ENCODE data around the gene LMNA.

The LMNA gene

GRCh38 chr1:156075775-156076204, 38.7 kb upstream of the LMNA start:
- no peak for DNase-seq (ENCODE audit: low read depth in 1 of 2, low spot score in 1 of 2)
- in situ Hi-C loops (cut with HindIII; ENCODE audit: low pct_unique_long_range_greater_than_20kb, low sequenced_read_pairs): no loop called here

GRCh38 chr1:156076609-156077429, 37.7 kb upstream of the LMNA start:
- no peak for DNase-seq (ENCODE audit: low read depth in 1 of 2, low spot score in 1 of 2)
- TF ChIP-seq JUND (IDR thresholded peaks at IDR 0.05; ENCODE audit: low read depth): no peak
- in situ Hi-C loops (cut with HindIII; ENCODE audit: low pct_unique_long_range_greater_than_20kb, low sequenced_read_pairs): no loop called here

More at GRCh38 chr1:156075775-156076204, 38.7 kb upstream of the LMNA start:
- no peak for TF ChIP-seq JUND (IDR thresholded peaks at IDR 0.05; ENCODE audit: low read depth)

- no peak for TF ChIP-seq JUND (IDR thresholded peaks at IDR 0.05; ENCODE audit: low read depth)
- DNase-seq (ENCODE audit: low read depth in 1 of 2, low spot score in 1 of 2): no peak
- in situ Hi-C loops (cut with HindIII; ENCODE audit: low pct_unique_long_range_greater_than_20kb, low sequenced_read_pairs): no loop called here
These were observed 37.1 kb upstream of the LMNA start for GRCh38 chr1:156077430-156077760.

GRCh38 chr1:156078728-156079127, 35.8 kb upstream of the LMNA start:
- in situ Hi-C loops (cut with HindIII; ENCODE audit: low pct_unique_long_range_greater_than_20kb, low sequenced_read_pairs): no loop called here
- no peak for TF ChIP-seq JUND (IDR thresholded peaks at IDR 0.05; ENCODE audit: low read depth)
- DNase-seq (ENCODE audit: low read depth in 1 of 2, low spot score in 1 of 2): no peak

GRCh38 chr1:156079762-156080161, 34.7 kb upstream of the LMNA start:
- in situ Hi-C loops (cut with HindIII; ENCODE audit: low pct_unique_long_range_greater_than_20kb, low sequenced_read_pairs): no loop called here
- no peak for TF ChIP-seq JUND (IDR thresholded peaks at IDR 0.05; ENCODE audit: low read depth)
- no peak for DNase-seq (ENCODE audit: low read depth in 1 of 2, low spot score in 1 of 2)

- in situ Hi-C loops (cut with HindIII; ENCODE audit: low pct_unique_long_range_greater_than_20kb, low sequenced_read_pairs): no loop called here
- TF ChIP-seq JUND (IDR thresholded peaks at IDR 0.05; ENCODE audit: low read depth): no peak
- no peak for DNase-seq (ENCODE audit: low read depth in 1 of 2, low spot score in 1 of 2)
These were observed 34.2 kb upstream of the LMNA start for GRCh38 chr1:156080241-156080862.

- in situ Hi-C loops (cut with HindIII; ENCODE audit: low pct_unique_long_range_greater_than_20kb, low sequenced_read_pairs): no loop called here
- no peak for TF ChIP-seq JUND (IDR thresholded peaks at IDR 0.05; ENCODE audit: low read depth)
- DNase-seq (ENCODE audit: low read depth in 1 of 2, low spot score in 1 of 2): no peak
These were observed 33.7 kb upstream of the LMNA start for GRCh38 chr1:156080863-156081179.

- TF ChIP-seq JUND (IDR thresholded peaks at IDR 0.05; ENCODE audit: low read depth): no peak
- DNase-seq (ENCODE audit: low read depth in 1 of 2, low spot score in 1 of 2): no peak
- in situ Hi-C loops (cut with HindIII; ENCODE audit: low pct_unique_long_range_greater_than_20kb, low sequenced_read_pairs): no loop called here
These were observed 33.2 kb upstream of the LMNA start for GRCh38 chr1:156081180-156081916.

- no peak for TF ChIP-seq JUND (IDR thresholded peaks at IDR 0.05; ENCODE audit: low read depth)
- DNase-seq (ENCODE audit: low read depth in 1 of 2, low spot score in 1 of 2): peak in 1 of 2 experiments; percentile 69
- in situ Hi-C loops (cut with HindIII; ENCODE audit: low pct_unique_long_range_greater_than_20kb, low sequenced_read_pairs): no loop called here
These were observed 32.6 kb upstream of the LMNA start for GRCh38 chr1:156081917-156082308.

GRCh38 chr1:156082309-156083091, 32.0 kb upstream of the LMNA start, which contains the start of gene MEX3A:
Gene MEX3A (minus strand): TSS chr1:156082465. CDS start chr1:156081998, 467 bp downstream.
- in situ Hi-C loops (cut with HindIII; ENCODE audit: low pct_unique_long_range_greater_than_20kb, low sequenced_read_pairs): no loop called here
- DNase-seq (ENCODE audit: low read depth in 1 of 2, low spot score in 1 of 2): peak; percentile 81 to 95
- no peak for TF ChIP-seq JUND (IDR thresholded peaks at IDR 0.05; ENCODE audit: low read depth)

GRCh38 chr1:156083800-156084790, 30.4 kb upstream of the LMNA start:
- in situ Hi-C loops (cut with HindIII; ENCODE audit: low pct_unique_long_range_greater_than_20kb, low sequenced_read_pairs): no loop called here
- no peak for TF ChIP-seq JUND (IDR thresholded peaks at IDR 0.05; ENCODE audit: low read depth)
- DNase-seq (ENCODE audit: low read depth in 1 of 2, low spot score in 1 of 2): no peak

Data from T47D (cell line).